GM18498 (cell line): ENCODE measurements around the gene CYBRD1.
"Not testable (repeated sequence)": the region's sequence is repeated elsewhere in the genome, so short reads cannot be mapped to it uniquely, and the experiment has no call there.

Source experiments
- ATAC-seq: cut with Tn5 transposase; IDR thresholded peaks from one replicate; pipeline ENCODE4 v1.9.1; 2021; ENCODE audit warnings: mild to moderate bottlenecking, moderate library complexity; ENCODE audit not compliant: unreplicated experiment

CYBRD1 gene, protein sequence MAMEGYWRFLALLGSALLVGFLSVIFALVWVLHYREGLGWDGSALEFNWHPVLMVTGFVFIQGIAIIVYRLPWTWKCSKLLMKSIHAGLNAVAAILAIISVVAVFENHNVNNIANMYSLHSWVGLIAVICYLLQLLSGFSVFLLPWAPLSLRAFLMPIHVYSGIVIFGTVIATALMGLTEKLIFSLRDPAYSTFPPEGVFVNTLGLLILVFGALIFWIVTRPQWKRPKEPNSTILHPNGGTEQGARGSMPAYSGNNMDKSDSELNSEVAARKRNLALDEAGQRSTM

DNA sequence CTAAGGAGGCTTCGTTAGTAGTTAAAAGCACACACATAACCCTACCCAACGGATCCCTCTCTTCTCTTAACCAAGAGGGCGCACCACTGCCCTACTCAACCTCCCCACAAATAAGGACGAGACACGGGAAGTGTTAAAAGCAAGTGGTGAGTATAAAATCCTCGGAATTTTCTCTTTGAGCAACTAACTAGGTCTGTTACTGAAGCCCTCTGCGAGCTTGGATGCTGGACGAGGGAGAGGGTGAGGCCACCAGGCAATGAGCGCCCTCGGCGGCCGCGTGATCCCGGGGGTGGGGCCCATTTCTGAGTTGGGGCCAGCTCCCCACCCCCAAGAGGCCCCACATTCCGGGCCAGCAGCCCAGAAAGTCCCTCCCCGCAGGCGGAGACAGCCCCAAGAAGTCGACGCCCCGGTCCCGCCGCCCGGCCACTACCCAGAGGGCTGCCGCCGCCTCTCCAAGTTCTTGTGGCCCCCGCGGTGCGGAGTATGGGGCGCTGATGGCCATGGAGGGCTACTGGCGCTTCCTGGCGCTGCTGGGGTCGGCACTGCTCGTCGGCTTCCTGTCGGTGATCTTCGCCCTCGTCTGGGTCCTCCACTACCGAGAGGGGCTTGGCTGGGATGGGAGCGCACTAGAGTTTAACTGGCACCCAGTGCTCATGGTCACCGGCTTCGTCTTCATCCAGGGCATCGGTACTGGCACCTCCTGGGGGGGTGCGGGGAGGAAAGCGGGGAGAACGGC, at the start of gene CYBRD1:
TSS of gene CYBRD1 (plus strand) at position 423 of the 736 bp plus-strand sequence. CDS start at position 495, 72 bp downstream.
- peak; percentile 49 for ATAC-seq

DNA sequence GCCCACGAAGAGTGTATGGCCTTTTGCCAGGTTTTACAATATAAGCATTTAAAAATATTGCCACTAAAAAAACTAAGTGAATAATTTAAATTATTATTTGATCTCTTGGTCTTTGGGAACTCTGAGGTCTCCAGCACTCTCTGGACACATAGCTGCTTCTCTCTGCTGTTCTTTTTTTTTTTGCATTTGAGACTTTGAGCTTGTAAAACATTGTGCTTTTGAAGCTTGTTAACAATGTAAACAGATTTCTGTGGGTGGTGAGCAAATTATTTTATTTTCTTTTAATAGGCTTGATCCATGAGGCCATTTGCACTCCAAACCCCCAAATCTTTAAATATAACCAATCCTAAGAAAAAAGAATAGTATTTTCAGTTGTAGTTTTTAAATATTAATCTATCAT, 46.3 kb upstream of the CYBRD1 start:
- ATAC-seq = no peak

DNA sequence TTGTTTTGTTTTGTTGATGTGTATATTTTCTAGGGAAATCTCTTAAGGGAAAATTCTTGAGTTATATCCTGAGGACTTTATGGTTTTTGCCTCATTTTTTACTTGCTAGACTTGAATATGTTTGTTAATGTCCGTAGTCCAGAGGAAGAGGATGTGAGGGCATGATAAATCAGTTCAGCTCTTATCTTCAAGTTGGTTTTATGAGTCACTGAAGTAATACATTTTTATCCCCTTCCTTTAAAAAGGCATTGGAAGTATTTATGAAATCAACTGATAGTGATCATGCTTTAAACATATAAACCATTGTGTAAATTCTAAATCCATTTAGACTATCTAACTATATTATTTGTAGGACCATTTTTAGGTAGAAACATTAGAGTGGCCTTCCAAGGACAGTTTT, 43.9 kb upstream of the CYBRD1 start:
- no peak for ATAC-seq

DNA sequence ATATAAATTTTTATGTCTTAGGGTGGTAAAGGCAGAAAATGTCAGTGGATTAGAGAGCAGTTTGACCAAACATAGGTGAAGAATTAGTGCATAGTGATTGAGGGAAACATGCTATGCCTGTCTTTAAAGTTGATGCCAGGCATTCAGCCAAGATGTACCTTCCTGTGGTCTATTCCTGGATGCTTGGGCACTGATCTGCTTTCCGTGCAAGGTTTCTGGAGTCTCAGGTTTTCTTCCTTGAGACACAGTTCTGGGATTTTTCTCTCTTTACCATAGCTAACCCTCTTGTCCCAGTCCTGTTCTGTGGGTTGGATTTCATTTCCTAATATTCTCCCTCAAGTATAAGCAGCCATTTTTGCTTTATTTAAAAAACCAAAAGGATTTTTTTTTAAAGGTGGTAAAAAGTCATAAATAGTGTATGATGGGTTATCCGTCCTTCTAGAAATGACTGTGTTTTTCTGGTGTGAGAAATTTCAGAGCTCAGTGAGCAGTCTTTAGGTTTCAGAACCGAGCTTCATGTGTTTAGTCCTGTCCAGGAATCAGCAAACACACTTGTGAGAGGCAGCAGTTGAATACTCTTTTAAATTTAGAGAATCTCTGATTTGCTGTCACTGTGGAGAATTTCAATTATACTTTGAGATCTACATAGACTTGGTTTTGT, 43.0 kb upstream of the CYBRD1 start:
- ATAC-seq = no peak

DNA sequence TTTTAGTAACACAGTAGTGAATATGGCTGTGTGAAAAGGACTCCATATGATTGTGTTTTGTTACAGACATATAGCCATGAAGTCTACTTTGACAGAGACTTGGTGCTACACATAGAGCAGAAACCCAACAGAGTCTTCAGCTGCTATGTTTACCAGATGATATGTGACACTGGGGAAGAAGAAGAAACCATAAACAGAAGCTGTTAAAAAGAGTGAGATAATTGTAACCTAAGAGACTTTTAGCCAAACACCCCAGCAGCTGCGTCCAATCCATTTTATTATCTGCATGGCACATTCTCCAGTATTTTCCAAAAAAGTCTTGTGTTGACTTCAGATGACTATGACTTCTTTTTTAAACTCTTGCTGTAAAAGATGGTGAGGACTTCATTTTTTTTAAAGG, 41.4 kb upstream of the CYBRD1 start:
- ATAC-seq = no peak

DNA sequence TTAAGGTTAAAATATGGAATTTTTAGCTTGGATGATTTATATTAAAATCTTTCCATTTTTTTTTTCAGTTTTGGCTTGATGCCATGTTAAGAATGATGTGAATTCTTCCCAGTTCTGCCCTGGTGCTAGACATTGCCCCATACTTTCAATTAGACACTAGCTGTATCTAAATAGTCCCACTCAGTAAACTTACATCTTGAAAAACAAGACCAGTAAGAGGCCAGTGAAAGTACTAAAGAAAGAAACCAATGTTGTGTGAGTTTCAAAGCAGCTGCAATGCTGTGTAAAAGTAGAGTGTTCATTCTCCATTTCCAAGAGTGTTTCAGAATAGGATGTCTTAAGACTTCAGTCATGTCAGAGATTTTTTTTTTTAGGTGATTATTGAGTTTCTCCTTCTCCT, 40.0 kb upstream of the CYBRD1 start:
- peak; percentile 73 for ATAC-seq

DNA sequence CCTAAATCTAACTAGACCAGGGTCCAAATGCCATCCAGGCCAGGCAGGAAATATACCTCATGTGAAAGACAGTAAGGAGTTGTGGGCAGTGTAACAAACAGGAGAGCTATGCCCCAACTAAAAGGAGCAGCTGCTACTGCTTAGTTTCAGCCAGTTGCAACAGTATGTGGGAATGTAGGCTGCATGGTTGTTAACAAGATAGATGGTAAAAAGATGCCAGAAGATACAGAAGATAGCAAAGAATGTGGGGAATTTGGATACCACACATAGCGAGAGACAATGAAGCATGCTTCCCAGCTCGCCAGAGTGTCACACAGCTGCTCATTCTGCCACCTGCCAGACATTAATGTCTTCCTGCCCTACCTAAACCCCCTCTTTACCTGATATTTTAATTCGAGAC, 39.4 kb upstream of the CYBRD1 start:
- ATAC-seq = peak; percentile 18

DNA sequence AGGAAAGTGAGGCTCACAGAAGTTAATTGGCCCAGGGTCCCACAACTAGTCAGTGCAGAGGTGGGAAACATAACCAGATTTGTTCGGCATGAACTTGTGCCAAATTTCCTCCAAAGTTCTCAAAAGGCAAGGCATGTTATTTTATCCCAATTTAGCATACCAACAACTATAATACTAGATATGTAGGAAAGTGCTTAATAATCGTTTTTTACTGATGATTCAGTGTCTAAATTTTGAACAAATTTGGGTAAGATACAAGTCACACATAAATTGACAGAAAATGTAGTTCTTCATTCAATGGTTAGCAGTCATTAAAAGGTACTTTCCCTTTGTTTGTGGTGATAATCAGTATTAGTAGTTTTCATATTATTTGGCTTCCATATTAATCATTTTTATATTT, 38.5 kb upstream of the CYBRD1 start:
- ATAC-seq = no peak

DNA sequence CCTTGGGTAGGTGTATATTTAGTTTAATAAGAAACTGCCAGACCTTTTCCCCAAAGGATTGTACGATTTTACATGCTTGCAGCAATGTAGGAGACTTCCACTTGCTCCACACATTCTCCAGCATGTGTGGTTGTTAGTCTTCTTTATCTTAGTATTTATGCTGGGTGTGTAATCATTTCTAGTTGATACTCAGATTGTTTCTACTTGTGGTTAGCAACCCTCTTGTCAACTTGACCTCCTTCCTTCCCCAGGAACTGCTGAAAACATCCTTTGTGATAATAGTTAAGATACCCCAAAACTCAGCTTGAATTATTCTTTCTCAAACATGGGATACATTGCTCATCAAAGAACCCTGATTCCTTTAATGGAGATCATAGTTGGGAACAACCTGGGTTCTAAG, 37.2 kb upstream of the CYBRD1 start:
- ATAC-seq = no peak

DNA sequence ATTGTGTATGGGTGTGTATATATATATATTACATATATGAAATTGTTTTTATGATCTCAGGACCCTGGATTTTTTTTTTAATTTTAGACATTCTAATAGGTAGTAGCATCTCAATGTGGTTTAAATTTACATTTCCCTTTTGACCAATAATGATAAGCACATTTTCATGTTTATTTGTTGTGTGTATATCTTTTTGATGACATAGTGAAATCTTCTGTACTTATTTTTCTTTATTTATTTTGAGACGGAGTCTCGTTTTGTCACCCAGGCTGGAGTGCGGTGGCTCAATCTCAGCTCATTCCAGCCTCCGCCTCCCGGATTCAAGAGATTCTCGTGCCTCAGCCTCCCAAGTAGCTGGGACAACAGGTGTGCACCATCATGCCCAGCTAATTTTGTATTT, 35.1 kb upstream of the CYBRD1 start:
- no peak for ATAC-seq

DNA sequence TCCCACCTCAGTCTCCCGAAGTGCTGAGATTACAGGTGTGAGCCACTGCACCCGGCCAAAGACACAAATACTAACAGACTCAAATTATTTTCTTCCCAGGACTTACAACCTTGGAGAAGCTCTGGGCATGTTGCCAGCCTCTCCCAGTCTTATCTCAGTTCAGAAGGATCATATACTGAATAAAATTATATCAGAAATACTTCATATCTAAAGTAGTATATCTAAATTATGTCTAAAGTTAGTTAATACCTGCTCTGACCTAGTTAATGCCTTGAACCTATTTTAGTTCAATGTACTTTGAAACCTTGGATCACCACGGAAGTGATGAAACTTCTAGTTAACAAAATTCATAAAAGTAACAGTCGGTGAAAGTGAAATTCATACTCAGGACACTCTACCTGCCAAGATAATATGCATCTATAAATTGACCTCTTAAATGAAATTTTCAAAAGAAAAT, 34.4 kb upstream of the CYBRD1 start:
- ATAC-seq = no peak

DNA sequence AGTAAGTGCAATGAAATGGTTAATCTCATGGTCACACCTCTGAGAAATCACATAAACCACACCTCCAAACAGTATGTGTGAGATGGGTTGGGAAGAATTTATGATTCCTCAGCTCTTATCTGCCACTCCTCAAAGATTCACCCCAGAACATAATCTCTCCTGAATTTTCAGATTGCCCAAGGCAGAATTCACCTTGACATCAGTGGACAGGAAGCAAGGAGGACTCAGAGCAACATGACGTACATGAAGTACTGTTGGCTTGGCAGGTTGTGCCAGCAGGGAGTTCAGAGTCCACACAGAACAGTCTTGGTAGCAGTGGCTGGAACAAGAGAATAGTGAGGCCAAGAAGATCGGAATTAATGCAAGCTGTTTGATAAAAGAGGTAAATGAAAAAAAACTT, 31.7 kb upstream of the CYBRD1 start:
- ATAC-seq = no peak

DNA sequence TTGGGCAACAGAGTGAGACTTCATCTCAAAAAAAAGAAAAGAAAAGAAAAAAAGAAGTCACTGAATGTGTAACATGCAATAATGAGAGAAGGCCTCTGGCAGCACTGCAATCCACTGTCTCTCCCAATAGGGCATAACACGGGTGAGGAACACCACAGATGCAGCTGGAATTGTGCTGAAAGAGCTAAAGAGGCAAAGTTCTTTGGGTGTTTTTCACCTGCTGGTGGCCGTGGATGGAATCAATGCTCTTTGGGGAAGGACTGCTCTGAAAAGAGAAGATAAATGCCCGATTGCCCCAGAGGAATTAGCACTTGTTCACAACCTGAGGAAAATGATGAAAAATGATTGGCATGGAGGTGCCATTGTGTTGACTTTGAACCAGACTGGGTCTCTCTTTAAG, 31.0 kb upstream of the CYBRD1 start:
- no peak for ATAC-seq

DNA sequence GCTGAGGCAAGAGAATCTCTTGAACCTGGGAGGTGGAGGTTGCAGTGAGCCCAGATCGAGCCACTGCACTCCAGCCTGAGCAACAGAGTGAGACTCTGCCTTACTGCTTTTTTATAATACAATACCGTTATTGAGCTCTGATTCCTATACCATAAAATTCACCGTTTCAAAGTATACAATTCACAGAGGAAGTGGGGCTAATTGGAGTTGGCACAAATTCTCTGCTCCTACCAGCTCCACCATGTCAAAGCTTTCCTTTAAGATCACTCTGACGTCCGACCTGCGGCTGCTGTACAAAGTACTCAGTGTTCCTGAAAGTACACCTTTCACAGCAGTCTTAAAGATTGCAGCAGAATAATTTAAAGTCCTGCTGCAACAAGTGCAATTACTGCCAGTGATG, 29.6 kb upstream of the CYBRD1 start:
- ATAC-seq = no peak

DNA sequence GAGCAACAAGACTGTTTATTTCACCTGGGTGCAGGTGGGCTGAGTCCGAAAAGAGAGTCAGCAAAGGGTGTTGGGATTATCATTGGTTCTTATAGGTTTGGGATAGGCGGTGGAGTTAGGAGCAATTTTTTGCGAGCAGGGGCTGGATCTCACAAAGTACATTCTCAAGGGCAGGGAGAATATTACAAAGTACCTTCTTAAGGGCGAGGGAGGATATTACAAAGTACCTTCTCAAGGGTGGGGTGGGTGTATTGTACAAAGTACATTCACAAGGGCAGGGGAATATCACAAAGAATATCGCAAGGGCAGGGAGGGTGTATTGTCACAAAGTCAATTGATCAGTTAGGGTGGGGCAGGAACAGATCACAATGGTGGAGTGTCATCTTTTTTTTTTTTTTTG, 24.6 kb upstream of the CYBRD1 start:
- ATAC-seq = not testable (repeated sequence)

DNA sequence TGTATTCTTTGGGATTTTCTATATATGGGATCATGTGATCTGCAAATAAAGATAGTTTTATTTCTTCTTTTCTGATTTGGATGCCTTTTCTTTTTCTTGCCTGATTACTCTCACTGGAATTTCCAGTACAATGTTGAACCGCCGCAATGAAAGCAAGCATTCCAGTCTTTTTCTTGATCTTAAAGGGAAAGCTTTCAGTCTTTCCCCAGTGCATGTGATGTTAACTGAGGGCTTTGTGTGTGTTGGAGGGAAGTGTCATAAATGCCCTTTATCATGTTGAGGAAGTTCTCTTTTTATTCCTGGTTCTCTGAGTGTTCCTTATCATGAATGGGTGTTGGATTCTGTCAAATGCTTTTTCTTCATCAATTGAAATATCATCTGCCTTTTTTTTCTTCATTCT, 16.9 kb upstream of the CYBRD1 start:
- no peak for ATAC-seq

DNA sequence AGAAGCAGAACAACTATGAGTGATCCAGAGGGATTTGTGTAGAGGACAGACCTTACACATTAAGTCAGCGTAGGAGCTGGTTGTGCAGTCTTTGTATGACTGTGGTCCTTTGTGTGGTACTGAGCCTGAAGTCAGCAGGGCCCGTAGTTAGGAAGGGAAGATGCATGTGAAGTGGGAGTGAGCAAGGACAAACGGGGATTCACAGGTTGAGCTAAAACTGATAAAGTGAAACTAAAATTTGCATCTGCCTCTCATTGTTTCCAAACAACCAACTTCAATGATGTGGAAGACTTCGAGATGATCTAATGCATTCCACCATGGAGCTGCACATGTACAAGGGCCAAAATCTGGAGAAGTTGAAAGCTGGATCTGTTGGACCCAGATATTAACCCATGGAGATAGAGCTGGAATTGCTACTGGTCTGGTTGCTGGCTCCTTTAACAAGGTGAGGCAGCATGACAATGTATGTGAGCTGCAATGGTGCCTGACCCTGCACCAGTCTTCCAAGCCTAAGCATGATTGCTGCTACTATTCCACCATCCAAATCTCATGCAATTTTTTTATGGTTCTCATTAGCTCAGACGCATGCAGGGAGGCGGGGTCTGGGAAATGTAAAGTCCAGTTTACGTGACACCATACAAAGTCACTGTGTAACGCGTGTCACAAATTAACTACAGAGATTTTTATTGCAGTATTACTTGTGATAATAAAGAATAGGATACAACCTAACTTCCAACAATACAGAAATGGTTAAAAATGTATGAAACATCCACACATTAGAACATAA, 12.1 kb upstream of the CYBRD1 start:
- ATAC-seq = peak; percentile 59

DNA sequence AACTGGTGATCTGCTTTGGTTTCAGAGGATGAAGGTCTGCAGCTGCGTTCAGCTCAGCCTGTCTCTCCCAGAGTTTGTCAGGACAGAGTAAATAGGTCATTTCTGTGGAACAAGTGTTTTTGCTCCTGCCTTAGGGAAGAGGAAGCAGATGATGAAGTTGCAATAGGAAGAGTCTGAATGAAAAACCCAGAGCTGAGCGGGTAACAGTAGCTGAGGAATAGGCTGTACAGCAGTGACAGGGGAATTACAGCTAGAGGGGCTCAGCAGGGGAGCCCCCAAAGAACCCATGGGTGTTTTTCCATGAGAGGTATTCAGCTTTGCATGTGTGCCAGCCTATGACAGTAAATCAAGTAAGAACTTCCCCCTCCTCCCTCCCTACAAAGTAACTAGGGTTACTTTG, 10.3 kb upstream of the CYBRD1 start:
- ATAC-seq = no peak

DNA sequence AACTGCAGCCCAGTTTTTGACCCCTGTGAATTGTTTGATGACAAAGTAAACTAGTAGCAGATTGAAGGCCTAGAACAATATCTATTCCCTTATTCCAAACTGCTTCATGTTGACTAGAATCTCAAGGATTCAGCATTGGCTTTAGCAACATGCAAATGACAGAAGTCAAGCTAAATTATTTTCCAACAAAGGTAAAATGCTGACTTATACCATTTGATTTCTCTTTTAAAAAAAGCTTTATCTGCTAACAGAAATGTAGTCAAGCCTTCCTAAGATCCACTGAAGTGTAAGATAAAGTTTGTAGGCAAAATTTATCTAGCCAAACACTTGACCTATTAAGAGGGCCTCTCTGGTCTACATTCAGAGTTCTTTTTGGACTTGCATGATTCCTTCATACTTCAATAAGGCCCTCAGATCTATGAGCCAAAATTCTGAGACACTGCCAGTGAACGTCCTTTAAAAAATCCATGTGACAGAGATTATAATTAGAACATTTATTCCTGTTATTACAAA, 9.5 kb upstream of the CYBRD1 start:
- ATAC-seq = no peak

DNA sequence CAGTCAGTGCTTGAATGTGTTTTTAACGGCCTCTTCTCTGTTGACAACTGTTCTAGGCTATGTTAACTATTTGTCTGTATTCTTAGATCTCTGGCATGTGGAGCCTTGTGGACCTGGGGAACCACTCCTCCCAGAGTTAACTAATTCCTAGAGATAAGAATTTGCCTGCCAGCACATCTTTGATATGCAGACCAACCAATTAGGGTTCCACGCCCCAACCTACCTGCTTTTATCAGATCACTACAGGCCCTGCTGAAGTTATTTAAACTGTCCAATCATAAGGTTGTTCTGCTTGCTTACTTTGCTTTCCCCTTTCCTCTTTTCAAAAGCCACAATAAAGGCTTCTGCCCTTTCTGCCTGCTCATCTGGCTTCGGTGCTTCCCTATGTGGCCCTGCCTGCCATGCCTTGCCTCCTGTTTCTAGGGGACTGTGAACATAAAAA, 8.5 kb upstream of the CYBRD1 start:
- no peak for ATAC-seq
